ENCODE results near the gene BAZ2B. TPM values are rescaled to one million over a fixed set of nuclear protein-coding genes. Genes with fewer than 3 reads are reported as not detected.
A peak's percentile ranks its signal among the peaks of the same experiment; 100 is the strongest.

BAZ2B gene
- polyA plus RNA-seq, 1 of the 3 experiments (the other 2 are of a cell fraction): 10.2 TPM

GRCh38 chr2:159604159-159604558, 12.2 kb downstream of the BAZ2B start:
- H3F3A ChIP-seq (replicated peaks; ENCODE audit: insufficient read depth): peaks cover 4% of the 10 kb centered on the region
- CTCF ChIA-PET: interaction anchor here (1.3 kb wide), 1 partner anchor 12 kb away, joined by 3 read pairs; the partner anchor contains the start of gene BAZ2B
- no peaks in the 10 kb centered on the region; the same call in none of the 2 replicates for H4K20me1 ChIP-seq (ENCODE audit: insufficient read depth)
- H3K4me3 ChIP-seq (ENCODE audit: low read depth in 2 of 2, low read length in 1 of 2): no peak overlapping the region
- no peak overlapping the region for H3K9ac ChIP-seq
- POLR2A ChIA-PET: no interaction called here
- no peak overlapping the region for H3K4me2 ChIP-seq
- WGBS (ENCODE audit: low lambda C conversion rate): 96% methylated on average over 2 of the region's 2 CpGs
- no peak overlapping the region for H2AFZ ChIP-seq (ENCODE audit: low read depth)
- H3K36me3 ChIP-seq (replicated peaks in 1 of 2; ENCODE audit: control insufficient read depth in 1 of 2, insufficient read depth in 2 of 2, low read length in 1 of 2): peaks cover 0 to 5% of the 10 kb centered on the region in 2 experiments
- no peak for DNase-seq
- no peak overlapping the region for H3K27ac ChIP-seq (ENCODE audit: low read depth in 2 of 2, low read length in 1 of 2)
- no peaks in the 10 kb centered on the region for H3K9me2 ChIP-seq
- TF ChIP-seq GABPA (IDR thresholded peaks at IDR 0.05; ENCODE audit: low read depth) (no peak), FOXJ3 (CRISPR knock-in tag; IDR thresholded peaks at IDR 0.05) (no peak), PBX3 (IDR thresholded peaks at IDR 0.05) (no peak), RXRA (IDR thresholded peaks at IDR 0.05; ENCODE audit: borderline replicate concordance, low read depth) (no peak), SIN3A (IDR thresholded peaks at IDR 0.05; ENCODE audit: borderline replicate concordance, low read depth, low read length) (no peak), EZH2phosphoT487 (IDR thresholded peaks at IDR 0.05; ENCODE audit: borderline replicate concordance, low read depth) (no peak), IRF3 (IDR thresholded peaks at IDR 0.05; ENCODE audit: low read depth, low read length) (no peak), NFIC (IDR thresholded peaks at IDR 0.05; ENCODE audit: borderline replicate concordance) (no peak), ZBTB33 (IDR thresholded peaks at IDR 0.05; ENCODE audit: borderline replicate concordance, low read depth) (no peak), GATA2 (CRISPR knock-in tag; IDR thresholded peaks at IDR 0.05) (no peak), POLR2AphosphoS5 (IDR thresholded peaks at IDR 0.05; ENCODE audit: low read depth, low read length) (no peak)
- H3K79me2 ChIP-seq (ENCODE audit: insufficient read depth): peaks cover 67% of the 10 kb centered on the region
- H3K4me1 ChIP-seq (ENCODE audit: control insufficient read depth in 1 of 2, insufficient read depth in 2 of 2, low read depth in 1 of 2, low read length in 1 of 2): peaks cover 6 to 7% of the 10 kb centered on the region in 2 experiments; a peak in 2 of 4 replicates
- H3K27me3 ChIP-seq (ENCODE audit: insufficient read depth): no peaks in the 10 kb centered on the region
- H3K9me3 ChIP-seq: no peaks in the 10 kb centered on the region

GRCh38 chr2:159600752-159601151, 15.6 kb downstream of the BAZ2B start:
- H3K9me2 ChIP-seq: no peaks in the 10 kb centered on the region
- no peak overlapping the region for H3K4me2 ChIP-seq
- H4K20me1 ChIP-seq (ENCODE audit: insufficient read depth): no peaks in the 10 kb centered on the region; the same call in 1 of the 2 replicates
- no peak overlapping the region for H3K9ac ChIP-seq
- peaks cover 0 to 5% of the 10 kb centered on the region in 2 experiments for H3K36me3 ChIP-seq (replicated peaks in 1 of 2; ENCODE audit: control insufficient read depth in 1 of 2, insufficient read depth in 2 of 2, low read length in 1 of 2)
- H3K4me3 ChIP-seq (ENCODE audit: low read depth in 2 of 2, low read length in 1 of 2): no peak overlapping the region
- peaks cover 1 to 12% of the 10 kb centered on the region in 2 experiments; a peak in 2 of 4 replicates for H3K4me1 ChIP-seq (ENCODE audit: control insufficient read depth in 1 of 2, insufficient read depth in 2 of 2, low read depth in 1 of 2, low read length in 1 of 2)
- no peaks in the 10 kb centered on the region for H3K9me3 ChIP-seq
- no peak for DNase-seq
- peaks cover 49% of the 10 kb centered on the region for H3K79me2 ChIP-seq (ENCODE audit: insufficient read depth)
- 0 out of 4 replicates have a peak overlapping the region, but pooled peaks of 1 of the 2 experiments have one; percentile 9 for H3K27ac ChIP-seq (ENCODE audit: low read depth in 2 of 2, low read length in 1 of 2)
- ChIA-PET POLR2A (no interaction called here), CTCF (interaction anchor here (0.9 kb wide), 1 partner anchor 10 kb away, joined by 3 read pairs; no protein-coding TSS in a partner anchor)
- 57% methylated on average over 3 of the region's 3 CpGs for WGBS (ENCODE audit: low lambda C conversion rate)
- no peaks in the 10 kb centered on the region for H3K27me3 ChIP-seq (ENCODE audit: insufficient read depth)
- H3F3A ChIP-seq (replicated peaks; ENCODE audit: insufficient read depth): peaks cover 4% of the 10 kb centered on the region
- 0 out of 2 replicates have a peak, but pooled peaks have one; percentile 15 for TF ChIP-seq NFIC (IDR thresholded peaks at IDR 0.05; ENCODE audit: borderline replicate concordance)
- TF ChIP-seq SIN3A (IDR thresholded peaks at IDR 0.05; ENCODE audit: borderline replicate concordance, low read depth, low read length): no peak
- TF ChIP-seq FOXM1 (IDR thresholded peaks at IDR 0.05; ENCODE audit: low read depth): no peak
- peak; percentile 50 for TF ChIP-seq JUND (IDR thresholded peaks at IDR 0.05)
- peak; percentile 60; the same call in 1 of the 2 replicates for TF ChIP-seq FOSL2 (IDR thresholded peaks at IDR 0.05; ENCODE audit: borderline replicate concordance, low read depth)
- TF ChIP-seq NRF1 (IDR thresholded peaks at IDR 0.05; ENCODE audit: low read depth, low read length): no peak
- no peak for TF ChIP-seq RXRA (IDR thresholded peaks at IDR 0.05; ENCODE audit: borderline replicate concordance, low read depth)
- no peak for TF ChIP-seq TEAD4 (IDR thresholded peaks at IDR 0.05; ENCODE audit: borderline replicate concordance, insufficient read depth)
- H2AFZ ChIP-seq (ENCODE audit: low read depth): no peak overlapping the region
